Measurements from ENCODE around the gene C5orf34.

DNA sequence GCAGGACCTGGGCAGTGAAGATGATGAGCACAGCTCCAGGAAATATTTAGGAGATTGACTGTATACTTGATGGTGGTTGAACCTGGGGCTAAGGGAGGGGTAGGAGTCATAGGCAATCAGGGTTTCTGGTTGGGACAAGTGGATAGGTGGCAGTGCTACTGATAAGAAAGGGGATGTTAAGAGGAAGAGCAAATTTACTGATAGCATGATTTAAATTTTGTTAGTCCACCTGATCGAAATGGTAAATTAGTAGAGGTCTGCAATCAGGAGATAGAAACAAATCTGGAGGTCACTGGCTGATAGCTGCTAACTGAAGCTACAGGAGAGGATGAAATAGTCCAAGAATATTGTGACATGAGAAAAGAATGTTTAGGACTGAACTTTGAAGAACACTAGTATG lies 5.7 kb upstream of the C5orf34 start:
- no peak for TF ChIP-seq FOXJ3 (CRISPR knock-in tag; IDR thresholded peaks at IDR 0.05; ENCODE audit: borderline replicate concordance)
- no peak for TF ChIP-seq CREM (CRISPR knock-in tag; IDR thresholded peaks at IDR 0.05)
- no peak for TF ChIP-seq CTCF (IDR thresholded peaks at IDR 0.05)
- no peak for TF ChIP-seq HMGA2 (CRISPR knock-in tag; IDR thresholded peaks at IDR 0.05)
- no peak for TF ChIP-seq OVOL2 (CRISPR knock-in tag; IDR thresholded peaks at IDR 0.05; ENCODE audit: borderline replicate concordance)
- no peak for TF ChIP-seq TP53 (CRISPR knock-in tag; IDR thresholded peaks at IDR 0.05)
